GM10266 (cell line): ENCODE measurements around the gene CADM1.
A peak's percentile ranks its signal among the peaks of the same experiment; 100 is the strongest.

Source experiments
- DNase-seq: peaks from one replicate; pipeline ENCODE4 v3.0.0; 2012; ENCODE audit errors: extremely low spot score
- CTCF ChIP-seq: IDR thresholded peaks from 2 replicates; pipeline ENCODE4 v1.5.1; 2012; ENCODE audit warnings: mild to moderate bottlenecking, low read depth; ENCODE audit not compliant: control insufficient read depth, insufficient read depth; ENCODE audit errors: missing control alignments

The CADM1 gene

GRCh38 chr11:115333121-115333520 lies 171.1 kb downstream of the CADM1 start:
- TF ChIP-seq CTCF, result no peak
- DNase-seq, result no peak

GRCh38 chr11:115330684-115331482 lies 173.3 kb downstream of the CADM1 start:
- TF ChIP-seq CTCF, result no peak
- DNase-seq, result no peak

GRCh38 chr11:115326526-115326925 lies 177.7 kb downstream of the CADM1 start:
- TF ChIP-seq CTCF, result no peak
- no peak for DNase-seq

GRCh38 chr11:115325523-115325922 lies 178.7 kb downstream of the CADM1 start:
- DNase-seq, result no peak
- TF ChIP-seq CTCF, result no peak

DNA sequence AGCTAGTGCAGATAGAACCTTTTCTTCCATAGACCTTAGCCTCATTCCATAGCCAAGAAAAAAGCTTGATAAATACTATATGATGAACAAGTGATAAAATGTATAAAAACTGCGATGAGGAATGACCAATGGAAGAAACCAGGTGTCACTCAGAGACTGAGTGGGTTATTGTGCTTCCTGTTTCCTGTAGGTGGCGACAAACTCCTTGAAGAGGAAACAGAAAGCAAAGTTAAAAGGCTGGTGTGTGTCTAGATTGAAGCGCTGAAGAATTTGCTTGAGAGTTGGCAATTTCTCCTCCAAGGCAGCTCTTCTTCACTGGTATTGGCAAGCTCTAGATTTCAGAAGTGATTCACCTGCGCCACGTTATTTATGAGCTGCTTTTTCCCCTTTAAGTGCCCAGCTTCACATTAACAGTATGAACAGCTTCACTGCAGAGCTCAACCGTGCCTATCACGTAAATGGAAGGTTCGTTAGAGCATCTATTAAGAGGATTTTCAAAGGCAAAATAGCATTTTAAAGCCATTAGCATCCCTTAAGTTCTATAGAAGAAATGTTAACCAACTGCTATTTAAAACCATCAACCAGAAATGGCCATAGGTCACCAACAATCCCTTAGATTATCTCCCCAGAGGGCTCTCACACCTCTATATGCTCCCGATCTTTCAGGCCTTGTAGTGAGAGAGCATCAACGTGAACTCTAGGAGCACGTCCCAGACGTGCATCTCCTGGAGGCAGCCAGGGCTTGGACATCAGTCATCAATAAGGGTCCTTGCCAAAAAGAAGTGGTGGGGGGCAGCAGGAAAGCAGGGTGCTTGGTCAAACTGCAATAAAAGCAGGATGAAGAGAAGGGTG lies 179.4 kb downstream of the CADM1 start:
- peak; percentile 85 for TF ChIP-seq CTCF
- DNase-seq, result peak; percentile 47

DNA sequence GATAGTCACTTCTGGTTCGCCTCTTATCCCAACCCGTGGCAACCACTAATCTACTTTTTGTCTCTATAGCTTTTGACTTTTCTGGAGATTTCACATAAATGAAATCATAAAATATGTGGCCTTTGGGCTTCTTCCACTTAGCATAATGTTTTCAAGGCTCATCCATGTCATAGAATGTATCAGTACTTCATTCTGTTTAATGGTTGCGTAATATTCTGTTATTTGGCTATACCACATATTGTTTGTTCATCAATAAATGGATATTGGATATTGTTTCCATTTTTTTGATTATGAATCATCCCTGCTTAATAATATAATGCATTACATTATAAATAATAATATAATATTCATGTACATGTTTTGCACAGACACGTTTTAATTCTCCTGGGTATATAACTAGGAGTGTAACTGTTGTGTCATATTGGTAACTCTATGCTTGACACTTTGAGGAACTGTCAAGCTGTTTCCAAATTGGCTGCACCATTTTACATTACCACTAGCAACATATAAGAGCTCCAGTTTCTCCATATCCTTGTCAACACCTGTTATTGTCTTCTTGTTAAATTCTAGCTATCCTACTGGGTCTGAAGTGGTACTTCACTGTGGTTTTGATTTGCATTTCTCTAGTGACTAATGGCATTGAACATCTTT lies 181.5 kb downstream of the CADM1 start:
- no peak for TF ChIP-seq CTCF
- DNase-seq, result no peak
